ENCODE results near the gene PROM2. TPM values are rescaled to one million over a fixed set of nuclear protein-coding genes. Genes with fewer than 3 reads are reported as not detected.

PROM2 gene
- total and polyA plus RNA-seq, 4 donors = 0.11 to 1.1 (median 0.24) TPM

DNA sequence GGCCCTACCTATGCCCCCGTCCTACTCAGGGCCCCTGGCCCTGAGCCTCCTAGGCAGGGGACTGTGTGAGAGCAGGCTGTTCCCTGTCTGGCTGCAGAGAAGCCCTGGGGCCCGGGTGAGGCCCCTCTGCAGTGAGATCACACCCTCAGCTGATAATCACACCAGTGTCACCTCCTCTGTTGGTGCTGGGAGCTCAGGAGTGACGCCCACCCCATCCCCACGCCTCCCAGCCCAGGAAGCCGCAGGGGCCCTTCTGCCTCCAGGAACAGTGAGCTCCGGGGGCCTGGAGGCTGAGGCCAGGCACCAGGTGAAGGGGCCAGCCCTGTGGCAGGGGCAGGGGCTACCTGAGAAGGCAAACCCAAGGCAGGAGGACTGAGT lies 42.9 kb downstream of the PROM2 start:
- 81% methylated on average over 6 of the region's 6 CpGs for WGBS
- H3K9ac ChIP-seq (ENCODE audit: low read depth in 1 of 2, low read length in 2 of 2) = no peak overlapping the region
- H3K4me1 ChIP-seq (ENCODE audit: control insufficient read depth in 4 of 4, insufficient read depth in 4 of 4, low read length in 3 of 4) = no peaks in the 10 kb centered on the region
- no peaks in the 10 kb centered on the region for H3K36me3 ChIP-seq (ENCODE audit: control insufficient read depth in 4 of 4, insufficient read depth in 3 of 4, low read depth in 1 of 4, low read length in 3 of 4)
- H3K27me3 ChIP-seq (ENCODE audit: control insufficient read depth in 4 of 4, insufficient read depth in 4 of 4, low read length in 3 of 4) = no peaks in the 10 kb centered on the region
- H3K4me3 ChIP-seq (ENCODE audit: low read depth in 1 of 3, low read length in 3 of 3) = no peak overlapping the region
- H3K9me3 ChIP-seq (ENCODE audit: control insufficient read depth in 4 of 4, low read length in 3 of 4) = no peaks in the 10 kb centered on the region
- DNase-seq (ENCODE audit: low spot score) = no peak
- TF ChIP-seq RAD21 (IDR thresholded peaks at IDR 0.05) (no peak), RXRA (IDR thresholded peaks at IDR 0.05) (no peak), JUND (IDR thresholded peaks at IDR 0.05) (no peak), GABPA (IDR thresholded peaks at IDR 0.05 in 1 of 2, conservative IDR thresholded peaks at IDR 0.05 in 1 of 2) (no peak)
- TF ChIP-seq, protein P1, sequence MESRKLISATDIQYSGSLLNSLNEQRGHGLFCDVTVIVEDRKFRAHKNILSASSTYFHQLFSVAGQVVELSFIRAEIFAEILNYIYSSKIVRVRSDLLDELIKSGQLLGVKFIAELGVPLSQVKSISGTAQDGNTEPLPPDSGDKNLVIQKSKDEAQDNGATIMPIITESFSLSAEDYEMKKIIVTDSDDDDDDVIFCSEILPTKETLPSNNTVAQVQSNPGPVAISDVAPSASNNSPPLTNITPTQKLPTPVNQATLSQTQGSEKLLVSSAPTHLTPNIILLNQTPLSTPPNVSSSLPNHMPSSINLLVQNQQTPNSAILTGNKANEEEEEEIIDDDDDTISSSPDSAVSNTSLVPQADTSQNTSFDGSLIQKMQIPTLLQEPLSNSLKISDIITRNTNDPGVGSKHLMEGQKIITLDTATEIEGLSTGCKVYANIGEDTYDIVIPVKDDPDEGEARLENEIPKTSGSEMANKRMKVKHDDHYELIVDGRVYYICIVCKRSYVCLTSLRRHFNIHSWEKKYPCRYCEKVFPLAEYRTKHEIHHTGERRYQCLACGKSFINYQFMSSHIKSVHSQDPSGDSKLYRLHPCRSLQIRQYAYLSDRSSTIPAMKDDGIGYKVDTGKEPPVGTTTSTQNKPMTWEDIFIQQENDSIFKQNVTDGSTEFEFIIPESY (IDR thresholded peaks at IDR 0.05) = no peak
- TF ChIP-seq, protein P2, sequence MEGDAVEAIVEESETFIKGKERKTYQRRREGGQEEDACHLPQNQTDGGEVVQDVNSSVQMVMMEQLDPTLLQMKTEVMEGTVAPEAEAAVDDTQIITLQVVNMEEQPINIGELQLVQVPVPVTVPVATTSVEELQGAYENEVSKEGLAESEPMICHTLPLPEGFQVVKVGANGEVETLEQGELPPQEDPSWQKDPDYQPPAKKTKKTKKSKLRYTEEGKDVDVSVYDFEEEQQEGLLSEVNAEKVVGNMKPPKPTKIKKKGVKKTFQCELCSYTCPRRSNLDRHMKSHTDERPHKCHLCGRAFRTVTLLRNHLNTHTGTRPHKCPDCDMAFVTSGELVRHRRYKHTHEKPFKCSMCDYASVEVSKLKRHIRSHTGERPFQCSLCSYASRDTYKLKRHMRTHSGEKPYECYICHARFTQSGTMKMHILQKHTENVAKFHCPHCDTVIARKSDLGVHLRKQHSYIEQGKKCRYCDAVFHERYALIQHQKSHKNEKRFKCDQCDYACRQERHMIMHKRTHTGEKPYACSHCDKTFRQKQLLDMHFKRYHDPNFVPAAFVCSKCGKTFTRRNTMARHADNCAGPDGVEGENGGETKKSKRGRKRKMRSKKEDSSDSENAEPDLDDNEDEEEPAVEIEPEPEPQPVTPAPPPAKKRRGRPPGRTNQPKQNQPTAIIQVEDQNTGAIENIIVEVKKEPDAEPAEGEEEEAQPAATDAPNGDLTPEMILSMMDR (IDR thresholded peaks at IDR 0.05; ENCODE audit: low read depth, low read length, missing input control) = no peak
- H3K27ac ChIP-seq (ENCODE audit: low read depth in 1 of 2, low read length in 2 of 2) = no peak overlapping the region

DNA sequence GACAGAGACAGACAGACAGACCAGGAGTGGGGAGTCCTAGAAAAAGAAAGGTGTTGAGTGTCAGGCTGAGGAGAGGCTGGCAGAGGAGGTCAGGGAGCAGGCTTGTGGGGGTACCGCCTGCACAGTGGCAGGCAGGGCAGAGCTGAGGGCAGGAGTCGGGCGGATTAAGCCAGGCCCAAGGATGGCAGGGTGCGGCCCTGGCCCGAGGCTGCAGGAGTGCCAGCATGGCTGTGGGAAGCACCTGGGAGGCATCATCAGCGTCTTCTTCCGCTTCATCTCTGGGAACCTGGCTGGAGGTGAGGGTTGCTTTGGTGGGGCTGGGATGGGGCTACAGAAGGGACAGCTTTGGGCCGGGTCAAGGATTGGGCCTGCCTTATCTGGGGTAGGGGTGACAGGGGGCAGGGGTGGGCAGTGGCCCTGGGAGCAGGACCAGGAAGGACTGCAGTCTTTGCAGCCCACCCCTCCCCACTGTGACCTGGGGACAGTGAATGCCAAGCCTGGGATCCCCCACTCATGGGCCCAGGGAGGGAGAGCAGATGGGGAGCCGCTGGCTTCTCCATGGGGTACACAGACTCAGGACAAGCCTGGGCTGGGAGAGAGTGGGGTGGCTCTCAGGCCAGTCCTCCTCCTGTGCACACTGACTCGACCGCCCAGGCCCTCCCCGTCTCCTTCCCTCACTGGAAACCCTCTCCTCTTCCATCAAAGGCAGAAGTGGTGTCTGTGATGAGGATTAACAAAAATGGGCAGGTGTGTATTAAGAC lies 43.6 kb downstream of the PROM2 start:
- H3K9ac ChIP-seq (ENCODE audit: low read depth in 1 of 2, low read length in 2 of 2) = no peak overlapping the region
- H3K27ac ChIP-seq (ENCODE audit: low read depth in 1 of 2, low read length in 2 of 2) = no peak overlapping the region
- no peaks in the 10 kb centered on the region for H3K9me3 ChIP-seq (ENCODE audit: control insufficient read depth in 4 of 4, low read length in 3 of 4)
- no peak overlapping the region for H3K4me3 ChIP-seq (ENCODE audit: low read depth in 1 of 3, low read length in 3 of 3)
- no peaks in the 10 kb centered on the region for H3K27me3 ChIP-seq (ENCODE audit: control insufficient read depth in 4 of 4, insufficient read depth in 4 of 4, low read length in 3 of 4)
- WGBS = 93% methylated on average over 12 of the region's 12 CpGs
- no peak for TF ChIP-seq HNF4A (conservative IDR thresholded peaks at IDR 0.05)
- no peak for TF ChIP-seq FOXA2 (IDR thresholded peaks at IDR 0.05)
- TF ChIP-seq, protein P1 (IDR thresholded peaks at IDR 0.05) = no peak
- TF ChIP-seq, protein P3, sequence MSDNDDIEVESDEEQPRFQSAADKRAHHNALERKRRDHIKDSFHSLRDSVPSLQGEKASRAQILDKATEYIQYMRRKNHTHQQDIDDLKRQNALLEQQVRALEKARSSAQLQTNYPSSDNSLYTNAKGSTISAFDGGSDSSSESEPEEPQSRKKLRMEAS (IDR thresholded peaks at IDR 0.05) = no peak
- no peak for TF ChIP-seq SP1 (IDR thresholded peaks at IDR 0.05)
- H3K36me3 ChIP-seq (ENCODE audit: control insufficient read depth in 4 of 4, insufficient read depth in 3 of 4, low read depth in 1 of 4, low read length in 3 of 4) = no peaks in the 10 kb centered on the region
- no peak for DNase-seq (ENCODE audit: low spot score)
- no peaks in the 10 kb centered on the region for H3K4me1 ChIP-seq (ENCODE audit: control insufficient read depth in 4 of 4, insufficient read depth in 4 of 4, low read length in 3 of 4)

Data from liver (tissue), 9 donors.